GM20000 (cell line): ENCODE measurements around the gene TMEM141.
"Not testable (repeated sequence)": the region's sequence is repeated elsewhere in the genome, so short reads cannot be mapped to it uniquely, and the experiment has no call there.

Experiments
- DNase-seq: peaks from one replicate; pipeline ENCODE4 v3.0.0; 2012; ENCODE audit warnings: low spot score
- TF ChIP-seq, protein P1 (sequence below): IDR thresholded peaks from 2 replicates; pipeline ENCODE4 v1.5.1; 2012; ENCODE audit warnings: mild to moderate bottlenecking, control low read depth; ENCODE audit errors: extremely low read depth, missing control alignments

TMEM141 gene

DNA sequence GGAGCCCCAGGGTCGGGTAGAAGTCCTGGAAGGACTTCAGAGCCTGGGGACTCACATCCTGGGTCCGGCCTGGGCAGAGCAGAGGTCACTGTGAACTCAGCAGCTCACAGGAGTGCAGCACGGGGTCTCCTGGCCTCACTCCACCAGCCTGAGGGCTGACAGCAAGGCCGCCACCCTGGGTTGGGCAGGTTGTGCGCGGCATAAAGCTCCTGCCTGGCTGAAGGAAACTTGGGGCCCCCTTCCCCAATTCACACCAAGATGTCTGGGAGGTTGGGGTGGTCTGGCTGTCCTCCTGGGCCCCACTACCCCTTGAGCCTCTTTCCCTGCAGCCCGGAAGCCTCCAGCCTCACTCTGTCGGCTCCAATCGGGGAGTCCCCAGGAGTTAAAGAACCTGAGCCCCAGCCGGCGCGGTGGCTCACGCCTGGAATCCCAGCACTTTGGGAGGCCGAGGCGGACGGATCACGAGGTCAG lies 28.9 kb upstream of the TMEM141 start:
- TF ChIP-seq, protein P1, sequence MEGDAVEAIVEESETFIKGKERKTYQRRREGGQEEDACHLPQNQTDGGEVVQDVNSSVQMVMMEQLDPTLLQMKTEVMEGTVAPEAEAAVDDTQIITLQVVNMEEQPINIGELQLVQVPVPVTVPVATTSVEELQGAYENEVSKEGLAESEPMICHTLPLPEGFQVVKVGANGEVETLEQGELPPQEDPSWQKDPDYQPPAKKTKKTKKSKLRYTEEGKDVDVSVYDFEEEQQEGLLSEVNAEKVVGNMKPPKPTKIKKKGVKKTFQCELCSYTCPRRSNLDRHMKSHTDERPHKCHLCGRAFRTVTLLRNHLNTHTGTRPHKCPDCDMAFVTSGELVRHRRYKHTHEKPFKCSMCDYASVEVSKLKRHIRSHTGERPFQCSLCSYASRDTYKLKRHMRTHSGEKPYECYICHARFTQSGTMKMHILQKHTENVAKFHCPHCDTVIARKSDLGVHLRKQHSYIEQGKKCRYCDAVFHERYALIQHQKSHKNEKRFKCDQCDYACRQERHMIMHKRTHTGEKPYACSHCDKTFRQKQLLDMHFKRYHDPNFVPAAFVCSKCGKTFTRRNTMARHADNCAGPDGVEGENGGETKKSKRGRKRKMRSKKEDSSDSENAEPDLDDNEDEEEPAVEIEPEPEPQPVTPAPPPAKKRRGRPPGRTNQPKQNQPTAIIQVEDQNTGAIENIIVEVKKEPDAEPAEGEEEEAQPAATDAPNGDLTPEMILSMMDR: no peak
- peak; percentile 6 for DNase-seq

DNA sequence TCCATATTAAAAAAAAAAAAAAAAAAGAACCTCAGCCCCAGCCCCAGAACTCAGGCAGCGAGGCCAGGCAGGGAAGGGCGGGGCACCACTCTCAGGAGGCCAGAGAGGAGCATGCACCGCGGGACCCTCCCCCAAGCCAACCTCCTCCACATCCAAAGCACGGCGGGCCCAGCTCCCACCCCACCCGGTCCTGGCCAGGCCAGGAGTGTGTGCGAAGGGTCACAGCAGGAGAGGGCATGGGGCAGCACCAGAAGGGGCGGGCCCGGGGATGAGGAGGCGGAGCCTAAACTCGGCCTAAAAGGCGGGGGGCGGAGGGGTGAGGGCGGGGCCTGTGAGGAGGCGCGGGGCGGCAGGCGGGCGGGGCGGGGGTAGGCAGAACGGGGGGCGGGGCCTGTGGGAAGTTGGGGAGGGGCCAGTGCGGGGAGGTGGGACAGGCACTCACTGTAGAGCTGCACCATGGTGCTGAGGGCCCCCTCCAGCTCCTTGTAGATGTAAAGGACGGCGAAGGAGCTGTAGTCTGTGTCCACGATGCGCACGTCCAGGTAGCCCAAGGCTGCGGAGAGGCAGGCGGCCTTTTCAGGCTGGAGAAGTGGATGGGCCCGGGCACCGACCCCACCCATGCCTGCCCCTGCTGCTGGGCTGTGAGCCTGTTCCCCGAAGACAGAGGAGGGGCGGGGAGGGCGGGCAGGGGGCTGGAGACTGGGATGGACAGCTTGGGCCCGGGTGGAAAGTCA lies 28.1 kb upstream of the TMEM141 start:
- TF ChIP-seq, protein P1: no peak
- DNase-seq: peak; percentile 81

DNA sequence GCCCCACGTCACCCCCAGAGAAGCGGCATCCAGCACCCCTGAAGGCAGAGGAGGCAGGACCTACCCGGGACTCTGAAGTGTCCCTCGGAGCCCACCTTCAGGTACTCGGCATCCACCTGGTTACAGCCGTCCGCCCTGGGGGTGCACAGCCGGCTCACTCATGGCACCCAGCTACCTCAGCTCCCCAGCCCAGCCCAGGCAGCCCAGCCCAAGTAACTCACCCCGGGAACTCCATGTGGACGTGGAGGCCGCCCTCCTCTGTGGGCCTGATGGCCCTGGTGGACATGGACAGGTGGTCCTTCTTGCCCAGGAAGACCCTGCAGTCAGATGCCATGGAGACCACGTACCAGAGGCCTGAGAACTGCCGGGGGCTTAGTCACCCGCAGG lies 27.5 kb upstream of the TMEM141 start:
- peak; percentile 10 for DNase-seq

DNA sequence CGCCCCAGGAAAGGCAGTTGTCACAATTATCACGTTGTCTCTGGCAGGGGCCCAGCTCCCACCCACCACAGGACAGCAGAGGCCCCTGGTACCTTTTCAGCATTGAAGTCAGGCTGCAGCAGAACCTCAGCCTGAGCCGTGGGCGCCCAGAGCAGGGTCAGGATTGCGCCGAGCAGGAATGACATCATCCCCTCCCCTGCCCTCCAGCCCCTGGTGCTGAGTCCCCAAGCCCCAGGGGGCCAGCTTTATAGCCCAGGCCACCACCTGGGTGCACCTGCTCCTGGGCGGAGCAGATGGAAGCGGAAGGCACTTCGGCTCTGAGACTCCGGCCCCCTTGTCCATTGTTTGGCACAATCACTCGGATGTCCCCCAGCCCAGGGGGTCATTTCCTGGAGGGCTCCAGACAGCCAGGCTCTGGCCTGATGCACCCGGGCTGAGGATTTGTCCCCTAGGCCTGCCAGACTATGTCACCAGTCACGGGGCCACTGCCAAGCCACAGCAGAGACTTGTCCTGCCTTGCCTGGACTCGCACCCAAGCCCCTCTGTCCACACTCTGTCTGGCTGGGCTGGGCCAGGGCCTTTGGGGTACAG lies 26.7 kb upstream of the TMEM141 start, which contains the start of gene LCN15:
Gene LCN15 (minus strand): TSS at position 218 of the 591 bp plus-strand sequence. CDS start 30 bp downstream, at position 188.
- DNase-seq: peak; percentile 4
- TF ChIP-seq, protein P1: no peak

More for the DNA sequence above, 27.5 kb upstream of the TMEM141 start:
- TF ChIP-seq, protein P1: no peak

DNA sequence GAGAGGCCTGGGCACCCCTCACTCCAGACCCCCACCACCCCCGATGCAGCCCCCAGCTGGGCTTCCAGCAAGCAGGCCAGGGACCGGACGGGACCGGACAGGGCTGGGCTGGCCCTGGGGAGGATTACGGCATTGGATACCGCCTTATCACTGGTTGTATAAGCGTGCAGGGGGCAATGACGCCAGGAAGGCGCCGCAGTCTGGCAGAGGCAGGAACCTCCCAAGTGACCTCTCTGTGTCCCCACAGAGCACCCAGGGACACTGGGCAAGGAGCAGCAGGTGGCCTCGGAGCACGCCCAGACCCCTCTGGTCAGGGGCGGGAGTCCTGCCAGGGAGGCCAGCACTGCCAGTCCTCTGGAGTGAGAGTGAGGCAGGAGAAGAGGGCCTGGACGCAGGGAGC lies 26.1 kb upstream of the TMEM141 start:
- TF ChIP-seq, protein P1: no peak
- peak; percentile 11 for DNase-seq

DNA sequence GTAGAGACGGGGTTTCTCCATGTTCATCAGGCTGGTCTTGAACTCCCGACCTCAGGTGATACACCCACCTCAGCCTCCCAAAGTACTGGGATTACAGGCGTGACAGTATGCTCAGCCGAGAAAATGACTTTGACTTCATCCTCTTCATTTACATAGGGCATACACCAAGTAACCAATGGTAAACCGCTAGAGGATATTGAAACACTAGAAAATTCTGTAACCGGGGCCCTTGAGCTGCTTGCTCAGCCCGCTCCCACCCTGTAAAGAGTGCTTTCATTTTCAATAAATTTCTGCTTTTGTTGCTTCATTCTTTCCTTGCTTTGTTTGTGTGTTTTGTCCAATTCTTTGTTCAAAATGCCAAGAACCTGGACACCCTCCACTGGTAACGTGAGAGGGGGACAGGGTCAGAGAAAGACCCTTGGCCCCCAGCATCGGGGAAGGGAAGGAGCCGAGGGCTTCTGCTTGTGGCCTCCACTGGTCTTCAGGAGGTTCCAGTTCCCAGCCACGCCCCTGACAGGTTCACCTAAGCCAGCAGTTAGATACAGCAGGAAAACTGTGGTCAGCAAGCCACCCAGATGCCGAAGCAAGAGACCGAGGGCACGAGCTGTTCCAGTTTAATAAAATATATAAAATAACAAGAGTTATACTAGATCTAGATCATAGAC lies 25.3 kb upstream of the TMEM141 start:
- peak; percentile 76 for DNase-seq

DNA sequence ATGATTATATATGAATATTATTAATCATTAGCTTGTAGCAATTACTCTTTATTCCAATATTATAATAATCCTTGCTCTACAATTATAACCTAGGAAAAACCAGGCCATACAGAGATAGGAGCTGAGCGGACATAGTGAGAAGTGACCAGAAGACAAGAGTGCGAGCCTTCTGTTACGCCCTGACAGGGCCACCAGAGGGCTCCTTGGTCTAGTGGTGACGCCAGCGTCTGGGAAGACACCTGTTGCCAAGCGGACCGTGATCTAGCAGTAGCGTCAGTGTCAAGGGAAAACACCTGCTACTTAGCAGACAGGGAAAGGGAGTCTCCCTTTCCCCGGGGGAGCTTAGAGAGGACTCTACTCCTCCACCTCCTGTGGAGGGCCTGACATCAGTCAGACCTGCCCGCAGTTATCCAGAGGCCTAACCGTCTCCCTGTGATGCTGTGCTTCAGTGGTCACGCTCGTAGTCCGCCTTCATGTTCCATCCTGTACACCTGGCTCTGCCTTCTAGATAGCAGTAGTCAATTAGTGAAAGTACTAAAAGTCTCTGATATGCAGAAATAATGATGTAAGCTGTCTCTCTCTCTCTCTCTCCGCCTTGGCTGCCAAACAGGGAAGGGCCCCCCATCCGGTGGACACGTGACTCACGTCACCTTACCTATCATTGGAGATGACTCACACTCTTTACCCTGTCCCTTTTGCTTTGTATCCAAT lies 24.6 kb upstream of the TMEM141 start:
- DNase-seq: not testable (repeated sequence)

DNA sequence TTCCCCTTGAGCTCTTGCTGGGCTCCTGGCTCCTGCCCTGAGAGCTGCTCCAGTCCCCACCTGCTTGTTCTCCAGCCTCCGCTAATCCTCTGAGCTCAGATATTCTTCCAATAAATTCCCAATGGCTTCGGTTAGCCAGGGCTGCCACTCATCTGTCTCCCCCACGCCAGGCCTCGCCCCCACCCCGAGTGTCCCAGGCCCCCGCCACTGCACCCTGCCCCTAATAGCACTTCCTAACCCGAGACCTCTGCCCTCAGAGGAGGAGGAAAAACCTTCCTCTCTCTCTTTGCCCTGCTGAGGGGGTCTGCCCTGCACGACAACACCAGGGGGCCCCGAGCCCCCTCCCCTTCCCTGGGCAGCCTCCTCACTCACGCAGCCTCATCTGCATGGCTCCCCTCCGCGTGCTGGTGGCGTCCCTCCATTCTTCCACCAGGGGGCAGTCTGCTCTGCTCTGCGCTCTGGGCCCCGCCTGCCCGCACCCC lies 21.4 kb upstream of the TMEM141 start:
- DNase-seq: peak; percentile 90
- TF ChIP-seq, protein P1: peak; percentile 64
